ENCODE data around the gene TRAPPC14. TPM values are rescaled to one million over a fixed set of nuclear protein-coding genes. Genes with fewer than 3 reads are reported as not detected.

TRAPPC14 gene
- total and polyA plus RNA-seq, 9 of the 15 experiments (the other 6 are each of a cell fraction or from before 2014, with no cell fraction given), result 0.42 to 45.9 (median 18.2) TPM

DNA sequence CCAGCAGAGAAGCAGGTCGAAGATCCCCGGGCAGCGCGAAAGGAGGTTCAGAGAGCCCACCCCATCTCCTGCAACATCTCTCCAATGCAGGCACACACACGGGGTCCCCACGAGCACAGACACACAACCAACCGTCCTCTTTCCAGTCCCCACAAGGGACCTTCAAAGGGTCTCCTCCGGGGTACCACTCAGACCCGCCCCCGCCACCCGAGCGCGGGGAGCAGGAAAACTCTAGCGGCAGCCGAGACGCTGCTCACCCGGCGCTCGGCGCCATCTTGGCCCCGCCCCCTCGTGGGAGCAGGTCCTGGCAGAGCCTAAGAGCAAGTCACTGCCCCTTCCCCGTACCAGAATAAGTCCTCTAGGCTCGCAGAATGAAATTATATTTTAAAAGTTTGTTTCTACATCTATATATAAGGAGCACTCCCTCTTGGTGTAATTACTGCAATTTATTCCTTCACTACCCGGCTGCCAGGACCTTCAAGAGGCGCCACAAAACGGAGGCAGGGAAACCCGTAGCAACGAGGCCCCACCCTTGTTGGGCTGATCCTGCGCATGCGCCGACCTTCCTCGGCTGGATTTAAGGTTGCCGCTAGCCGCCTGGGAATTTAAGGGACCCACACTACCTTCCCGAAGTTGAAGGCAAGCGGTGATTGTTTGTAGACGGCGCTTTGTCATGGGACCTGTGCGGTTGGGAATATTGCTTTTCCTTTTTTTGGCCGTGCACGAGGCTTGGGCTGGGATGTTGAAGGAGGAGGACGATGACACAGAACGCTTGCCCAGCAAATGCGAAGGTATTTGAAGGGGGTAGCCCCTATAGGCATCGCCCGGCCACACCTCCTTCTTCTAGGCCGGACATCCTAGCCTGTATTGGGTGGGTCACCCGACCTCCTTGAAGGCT lies 39.2 kb downstream of the TRAPPC14 start, which contains the start of the genes CNPY4 and TAF6 (continued):
- TF ChIP-seq DMBX1 (CRISPR knock-in tag; IDR thresholded peaks at IDR 0.05; ENCODE audit: borderline replicate concordance) (0 out of 2 replicates have a peak, but pooled peaks have one; percentile 16), KDM5B (IDR thresholded peaks at IDR 0.05; ENCODE audit: insufficient replicate concordance, low read depth, low read length) (peak; percentile 94), TCFL5 (CRISPR knock-in tag; conservative IDR thresholded peaks at IDR 0.05) (0 out of 2 replicates have a peak, but pooled peaks have one; percentile 12), GABPB2 (CRISPR knock-in tag; conservative IDR thresholded peaks at IDR 0.05) (no peak), AFF1 (IDR thresholded peaks at IDR 0.05; ENCODE audit: low read depth in 1 of 2, partially characterized antibody in 2 of 2) (peak; percentile 51 to 98), ZNF586 (CRISPR knock-in tag; conservative IDR thresholded peaks at IDR 0.05) (0 out of 2 replicates have a peak, but pooled peaks have one; percentile 46), TBP (optimal IDR thresholded peaks at IDR 0.05; ENCODE audit: low read depth, low read length) (peak; percentile 98), MYNN (IDR thresholded peaks at IDR 0.05) (no peak), MYNN (CRISPR knock-in tag; IDR thresholded peaks at IDR 0.05) (no peak), MEF2A (IDR thresholded peaks at IDR 0.05; ENCODE audit: control insufficient read depth, low read depth, low read length) (no peak), MTA3 (IDR thresholded peaks at IDR 0.05; ENCODE audit: borderline replicate concordance) (peak; percentile 99), CTBP1 (IDR thresholded peaks at IDR 0.05; ENCODE audit: borderline replicate concordance) (no peak; the same call in 1 of the 2 replicates), CBX2 (IDR thresholded peaks at IDR 0.05; ENCODE audit: insufficient read depth, low read length, poor library complexity, severe bottlenecking) (no peak), JUND (IDR thresholded peaks at IDR 0.05; ENCODE audit: borderline replicate concordance, low read depth, low read length) (no peak; the same call in 1 of the 2 replicates), JUND (tag; IDR thresholded peaks at IDR 0.05; ENCODE audit: borderline replicate concordance, low read depth, low read length) (no peak), PKNOX1 (IDR thresholded peaks at IDR 0.05) (no peak), SUPT5H (IDR thresholded peaks at IDR 0.05) (peak; percentile 94)
- TF ChIP-seq, protein P1, sequence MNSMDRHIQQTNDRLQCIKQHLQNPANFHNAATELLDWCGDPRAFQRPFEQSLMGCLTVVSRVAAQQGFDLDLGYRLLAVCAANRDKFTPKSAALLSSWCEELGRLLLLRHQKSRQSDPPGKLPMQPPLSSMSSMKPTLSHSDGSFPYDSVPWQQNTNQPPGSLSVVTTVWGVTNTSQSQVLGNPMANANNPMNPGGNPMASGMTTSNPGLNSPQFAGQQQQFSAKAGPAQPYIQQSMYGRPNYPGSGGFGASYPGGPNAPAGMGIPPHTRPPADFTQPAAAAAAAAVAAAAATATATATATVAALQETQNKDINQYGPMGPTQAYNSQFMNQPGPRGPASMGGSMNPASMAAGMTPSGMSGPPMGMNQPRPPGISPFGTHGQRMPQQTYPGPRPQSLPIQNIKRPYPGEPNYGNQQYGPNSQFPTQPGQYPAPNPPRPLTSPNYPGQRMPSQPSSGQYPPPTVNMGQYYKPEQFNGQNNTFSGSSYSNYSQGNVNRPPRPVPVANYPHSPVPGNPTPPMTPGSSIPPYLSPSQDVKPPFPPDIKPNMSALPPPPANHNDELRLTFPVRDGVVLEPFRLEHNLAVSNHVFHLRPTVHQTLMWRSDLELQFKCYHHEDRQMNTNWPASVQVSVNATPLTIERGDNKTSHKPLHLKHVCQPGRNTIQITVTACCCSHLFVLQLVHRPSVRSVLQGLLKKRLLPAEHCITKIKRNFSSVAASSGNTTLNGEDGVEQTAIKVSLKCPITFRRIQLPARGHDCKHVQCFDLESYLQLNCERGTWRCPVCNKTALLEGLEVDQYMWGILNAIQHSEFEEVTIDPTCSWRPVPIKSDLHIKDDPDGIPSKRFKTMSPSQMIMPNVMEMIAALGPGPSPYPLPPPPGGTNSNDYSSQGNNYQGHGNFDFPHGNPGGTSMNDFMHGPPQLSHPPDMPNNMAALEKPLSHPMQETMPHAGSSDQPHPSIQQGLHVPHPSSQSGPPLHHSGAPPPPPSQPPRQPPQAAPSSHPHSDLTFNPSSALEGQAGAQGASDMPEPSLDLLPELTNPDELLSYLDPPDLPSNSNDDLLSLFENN (IDR thresholded peaks at IDR 0.05; ENCODE audit: low read depth in 2 of 2, low read length in 2 of 2), result 0 out of 4 replicates have a peak, but pooled peaks of 1 of the 2 experiments have one; percentile 44
